Keratinocyte (primary cell): ENCODE results near the gene DLL4. TPM values are rescaled to one million over a fixed set of nuclear protein-coding genes. Genes with fewer than 3 reads are reported as not detected.

Experiments used
- DNase-seq: peaks from one replicate; pipeline ENCODE4 v3.0.0-alpha.2; 2011; ENCODE audit warnings: low read depth, missing footprints, low spot score
- FAIRE-seq: peaks from 2 replicates; lab custom pipeline; 2011; peaks lifted over from hg19 to GRCh38; lab: Jason Lieb, UNC
- H2AFZ ChIP-seq: 2 replicates; pipeline ENCODE4 v1.6.0; 2012; ENCODE audit warnings: low read length, control low read depth, inconsistent platforms; ENCODE audit not compliant: control insufficient read depth
- H3K27ac ChIP-seq: 2 replicates; pipeline ENCODE4 v1.5.1; 2011; ENCODE audit warnings: low read length; ENCODE audit not compliant: control insufficient read depth, insufficient read depth
- H3K27me3 ChIP-seq: 3 replicates; pipeline ENCODE4 v1.6.0; 2011; ENCODE audit warnings: low read length; ENCODE audit not compliant: control insufficient read depth, insufficient read depth; ENCODE audit errors: extremely low read depth
- H3K36me3 ChIP-seq, 2 experiments: 2 replicates in 1 of 2; 3 replicates in 1 of 2; pipeline ENCODE4 v1.5.1; 2011; ENCODE audit warnings: low read length in 2 of 2, mild to moderate bottlenecking in 1 of 2; ENCODE audit not compliant: control insufficient read depth in 2 of 2, insufficient read depth in 2 of 2; ENCODE audit errors: extremely low read depth in 1 of 2
- H3K4me1 ChIP-seq: 3 replicates; pipeline ENCODE4 v1.5.1; 2011; ENCODE audit warnings: low read length; ENCODE audit not compliant: control insufficient read depth, insufficient read depth; ENCODE audit errors: extremely low read depth
- H3K4me2 ChIP-seq: 3 replicates; pipeline ENCODE4 v1.6.0; 2011; ENCODE audit warnings: low read depth, low read length; ENCODE audit not compliant: control insufficient read depth, insufficient read depth; ENCODE audit errors: extremely low read depth
- H3K4me3 ChIP-seq, 3 experiments: fragments of 200-600 bp in 1 of 3; sonication (generic) in 1 of 3; 2 replicates in 2 of 3; 3 replicates in 1 of 3; pipeline ENCODE4 v1.5.1; 2011 to 2016; ENCODE audit warnings: low read length in 3 of 3, mild to moderate bottlenecking in 3 of 3, control low read depth in 2 of 3, inconsistent platforms in 1 of 3, low read depth in 1 of 3, mixed read lengths in 1 of 3, mixed run types in 1 of 3, moderate library complexity in 1 of 3; ENCODE audit not compliant: control insufficient read depth in 2 of 3, insufficient read depth in 2 of 3; ENCODE audit errors: extremely low read depth in 1 of 3
- H3K79me2 ChIP-seq: 2 replicates; pipeline ENCODE4 v1.6.0; 2012; ENCODE audit warnings: low read length; ENCODE audit not compliant: control insufficient read depth, insufficient read depth
- H3K9ac ChIP-seq: 3 replicates; pipeline ENCODE4 v1.6.0; 2011; ENCODE audit warnings: low read length; ENCODE audit not compliant: control insufficient read depth, insufficient read depth; ENCODE audit errors: extremely low read depth
- H3K9me1 ChIP-seq: 3 replicates; pipeline ENCODE4 v1.6.0; 2011; ENCODE audit warnings: low read length; ENCODE audit not compliant: control insufficient read depth, insufficient read depth; ENCODE audit errors: extremely low read depth
- H3K9me3 ChIP-seq: 2 replicates; pipeline ENCODE4 v1.5.1; 2012; ENCODE audit warnings: low read depth, low read length; ENCODE audit not compliant: control insufficient read depth
- H4K20me1 ChIP-seq: 3 replicates; pipeline ENCODE4 v1.6.0; 2011; ENCODE audit warnings: low read length; ENCODE audit not compliant: control insufficient read depth, insufficient read depth; ENCODE audit errors: extremely low read depth
- CTCF ChIP-seq, 3 experiments: IDR thresholded peaks in 1 of 3; conservative IDR thresholded peaks in 1 of 3; optimal IDR thresholded peaks in 1 of 3; 2 replicates in 2 of 3; 3 replicates in 1 of 3; pipeline versions ENCODE3 to v1.5.1; 2011; ENCODE audit warnings: low read length in 3 of 3, mild to moderate bottlenecking in 3 of 3, moderate library complexity in 2 of 3, control low read depth in 1 of 3, inconsistent platforms in 1 of 3; ENCODE audit not compliant: insufficient read depth in 2 of 3; ENCODE audit errors: extremely low read depth in 1 of 3
- EZH2 ChIP-seq: IDR thresholded peaks from one replicate; pipeline ENCODE4 v1.6.1; 2012; ENCODE audit warnings: inconsistent platforms, mild to moderate bottlenecking, low read length, moderate library complexity
- dilution Hi-C: fragments of 300-500 bp; cut with MboI; formaldehyde crosslinking; loops from one replicate; pipeline ENCODE4 v1.7.0; 2020; ENCODE audit warnings: low sequenced_read_pairs; ENCODE audit not compliant: extremely low pct_ligation_motif_present
- polyA plus RNA-seq, 5 experiments: library from polyadenylated mRNA; depleted of rRNA in 3 of 5; stranded (reverse) in 3 of 5; stranded (forward) in 1 of 5; unstranded in 1 of 5; fragments of >200 nt; gene quantifications; 1 replicate in 1 of 5; 2 replicates in 3 of 5; 3 replicates in 1 of 5; pipeline versions ENCODE4 v1.2.1 to v1.2.3, GENCODE V29; 2011 to 2012; ENCODE audit warnings: missing spikeins in 2 of 5, low read depth in 1 of 5, low replicate concordance in 1 of 5

DLL4 gene
- polyA plus RNA-seq, 1 donor (not counting 4 experiments of a cell fraction or from before 2014, with no cell fraction given), result not detected

- Histone ChIP-seq H3K4me1 (no peaks in the 10 kb centered on the region), H3K9me1 (no peaks in the 10 kb centered on the region), H3K9ac (no peak overlapping the region), H2AFZ (no peak overlapping the region), H3K27me3 (no peaks in the 10 kb centered on the region), H3K9me3 (no peaks in the 10 kb centered on the region), H3K36me3 (peaks cover 43 to 71% of the 10 kb centered on the region in 2 experiments), H4K20me1 (no peaks in the 10 kb centered on the region), H3K79me2 (no peaks in the 10 kb centered on the region), H3K27ac (no peak overlapping the region), H3K4me3 (no peak overlapping the region), H3K4me2 (no peak overlapping the region)
- dilution Hi-C loops, result no loop called here
- TF ChIP-seq EZH2, result no peak
- no peak for TF ChIP-seq CTCF (optimal IDR thresholded peaks at IDR 0.05 in 1 of 3, IDR thresholded peaks at IDR 0.05 in 1 of 3, conservative IDR thresholded peaks at IDR 0.05 in 1 of 3; ENCODE audit: extremely low read depth in 1 of 3, insufficient read depth in 2 of 3, low read length in 3 of 3)
- FAIRE-seq (no peak), DNase-seq (no peak)
These were observed 55.8 kb downstream of the DLL4 start for GRCh38 chr15:40984964-40985363.

- no peak overlapping the region for H3K4me2 ChIP-seq
- dilution Hi-C loops, result no loop called here
- H3K27me3 ChIP-seq, result no peaks in the 10 kb centered on the region
- DNase-seq, result no peak
- peaks cover 39 to 73% of the 10 kb centered on the region in 2 experiments for H3K36me3 ChIP-seq
- H3K4me1 ChIP-seq, result no peaks in the 10 kb centered on the region
- H3K27ac ChIP-seq, result no peak overlapping the region
- TF ChIP-seq CTCF (optimal IDR thresholded peaks at IDR 0.05 in 1 of 3, IDR thresholded peaks at IDR 0.05 in 1 of 3, conservative IDR thresholded peaks at IDR 0.05 in 1 of 3; ENCODE audit: extremely low read depth in 1 of 3, insufficient read depth in 2 of 3, low read length in 3 of 3), result no peak
- TF ChIP-seq EZH2, result no peak
- H3K9ac ChIP-seq, result no peak overlapping the region
- no peaks in the 10 kb centered on the region for H4K20me1 ChIP-seq
- H3K9me3 ChIP-seq, result no peaks in the 10 kb centered on the region
- H3K9me1 ChIP-seq, result no peaks in the 10 kb centered on the region
- no peaks in the 10 kb centered on the region for H3K79me2 ChIP-seq
- FAIRE-seq, result no peak
- H3K4me3 ChIP-seq, result no peak overlapping the region
- no peak overlapping the region for H2AFZ ChIP-seq
These were observed 56.6 kb downstream of the DLL4 start for GRCh38 chr15:40985541-40986330.
